Hepatocyte (in vitro differentiated cells): ENCODE measurements around the gene ARSG.

Experiments
- CTCF ChIP-seq: fragments of 200-600 bp; sonication (generic); IDR thresholded peaks from 2 replicates; pipeline ENCODE4 v1.5.1; 2016; ENCODE audit warnings: antibody characterized with exemption, mild to moderate bottlenecking; ENCODE audit not compliant: poor library complexity
- EZH2 ChIP-seq: fragments of 200-600 bp; sonication (generic); IDR thresholded peaks from 2 replicates; pipeline ENCODE4 v1.6.1; 2016; ENCODE audit warnings: antibody characterized with exemption, mild to moderate bottlenecking, borderline replicate concordance

GRCh38 chr17:68449021-68449739, 157.9 kb downstream of the ARSG start:
- TF ChIP-seq CTCF (no peak), EZH2 (no peak)
